GM19351 (cell line): ENCODE measurements around the gene CLCN6.

ENCODE experiments used
- ATAC-seq: cut with Tn5 transposase; IDR thresholded peaks from one replicate; pipeline ENCODE4 v1.9.1; 2021; ENCODE audit warnings: mild to moderate bottlenecking, moderate library complexity; ENCODE audit not compliant: unreplicated experiment

Gene CLCN6, protein sequence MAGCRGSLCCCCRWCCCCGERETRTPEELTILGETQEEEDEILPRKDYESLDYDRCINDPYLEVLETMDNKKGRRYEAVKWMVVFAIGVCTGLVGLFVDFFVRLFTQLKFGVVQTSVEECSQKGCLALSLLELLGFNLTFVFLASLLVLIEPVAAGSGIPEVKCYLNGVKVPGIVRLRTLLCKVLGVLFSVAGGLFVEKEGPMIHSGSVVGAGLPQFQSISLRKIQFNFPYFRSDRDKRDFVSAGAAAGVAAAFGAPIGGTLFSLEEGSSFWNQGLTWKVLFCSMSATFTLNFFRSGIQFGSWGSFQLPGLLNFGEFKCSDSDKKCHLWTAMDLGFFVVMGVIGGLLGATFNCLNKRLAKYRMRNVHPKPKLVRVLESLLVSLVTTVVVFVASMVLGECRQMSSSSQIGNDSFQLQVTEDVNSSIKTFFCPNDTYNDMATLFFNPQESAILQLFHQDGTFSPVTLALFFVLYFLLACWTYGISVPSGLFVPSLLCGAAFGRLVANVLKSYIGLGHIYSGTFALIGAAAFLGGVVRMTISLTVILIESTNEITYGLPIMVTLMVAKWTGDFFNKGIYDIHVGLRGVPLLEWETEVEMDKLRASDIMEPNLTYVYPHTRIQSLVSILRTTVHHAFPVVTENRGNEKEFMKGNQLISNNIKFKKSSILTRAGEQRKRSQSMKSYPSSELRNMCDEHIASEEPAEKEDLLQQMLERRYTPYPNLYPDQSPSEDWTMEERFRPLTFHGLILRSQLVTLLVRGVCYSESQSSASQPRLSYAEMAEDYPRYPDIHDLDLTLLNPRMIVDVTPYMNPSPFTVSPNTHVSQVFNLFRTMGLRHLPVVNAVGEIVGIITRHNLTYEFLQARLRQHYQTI

DNA sequence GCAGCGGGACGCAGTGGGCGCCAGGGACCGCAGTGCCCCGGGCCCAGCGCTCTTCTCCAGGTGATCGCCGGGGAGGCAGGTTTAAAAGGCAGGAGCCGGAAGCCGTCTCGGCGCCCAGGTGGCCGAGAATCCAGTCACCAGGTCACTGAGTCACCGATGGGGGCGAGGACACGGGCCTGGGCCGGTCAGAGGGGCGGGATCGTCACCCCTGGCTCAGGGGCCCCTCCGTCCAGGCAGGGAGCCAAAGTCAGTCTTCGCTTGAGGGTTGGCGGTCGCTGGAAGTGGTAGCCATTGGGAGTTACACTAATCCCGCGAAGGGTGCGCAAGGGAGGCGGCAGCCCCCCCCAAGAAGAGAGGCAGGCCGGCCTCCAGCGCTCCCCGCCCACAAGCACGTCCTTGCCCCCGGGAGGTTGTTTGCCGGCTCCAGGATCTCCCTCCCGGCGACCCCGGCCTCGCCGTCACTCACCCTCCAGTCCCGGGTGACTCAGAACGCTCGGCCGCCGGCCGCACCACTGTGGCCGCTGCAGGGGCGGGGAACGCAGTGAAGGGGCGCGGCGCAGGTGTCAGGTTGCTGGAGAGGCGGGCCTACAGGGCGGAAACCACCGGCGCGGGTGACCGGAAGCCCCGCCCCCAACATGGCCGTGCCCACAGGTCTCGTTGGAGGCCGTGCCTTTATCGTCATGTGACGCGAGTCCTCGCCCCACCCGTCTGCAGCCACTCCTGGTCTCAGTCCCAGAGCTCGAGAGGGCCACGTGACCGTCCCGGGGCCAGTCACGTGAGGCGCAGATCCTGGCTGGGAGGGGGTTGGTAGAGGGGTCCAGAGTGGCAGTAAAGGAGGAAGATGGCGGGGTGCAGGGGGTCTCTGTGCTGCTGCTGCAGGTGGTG, at the start of gene CLCN6, which contains the start of gene MTHFR:
TSS of gene CLCN6 (plus strand) at position 770 of the 885 bp plus-strand sequence. CDS start at position 842, 72 bp downstream.
TSS of gene MTHFR (minus strand) at position 543 of the 885 bp plus-strand sequence. CDS start 2,848 bp downstream, outside the sequence.
- peak; percentile 76 for ATAC-seq

DNA sequence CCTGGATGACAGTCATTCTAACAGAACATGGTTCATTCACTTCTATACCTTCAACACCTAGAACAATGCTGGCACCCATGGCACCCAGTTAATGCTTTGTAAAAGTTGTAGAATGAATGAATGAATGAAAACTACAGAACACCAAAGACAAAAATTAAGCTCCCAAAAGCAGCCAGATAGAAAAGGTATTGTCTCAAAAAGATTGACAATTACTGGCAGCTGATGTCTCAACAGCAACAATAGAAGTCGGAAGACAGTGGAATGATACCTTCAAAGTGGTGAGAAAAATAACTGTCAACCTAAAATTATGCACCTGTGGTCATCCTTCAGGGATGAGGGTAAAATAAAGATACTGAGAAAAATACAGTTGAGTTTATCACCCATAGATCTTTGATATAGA, 48.9 kb upstream of the CLCN6 start:
- no peak for ATAC-seq

DNA sequence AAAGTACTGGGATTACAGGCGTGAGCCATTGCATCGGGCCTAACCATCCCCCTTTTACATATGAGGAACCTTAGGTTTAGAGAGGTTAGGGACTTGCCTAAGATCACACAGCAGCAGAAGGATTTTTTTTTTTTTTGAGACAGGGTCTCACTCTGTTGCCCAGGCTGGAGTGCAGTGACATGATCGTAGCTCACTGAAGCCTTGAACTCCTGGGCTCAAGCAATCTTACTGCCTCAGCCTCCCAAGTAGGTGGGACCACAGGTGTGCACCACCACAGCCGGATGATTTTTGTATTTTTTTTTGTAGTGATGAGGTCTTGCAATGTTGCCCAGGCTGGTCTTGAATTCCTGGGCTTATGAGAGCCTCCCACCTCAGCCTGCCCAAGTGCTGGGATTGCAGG, 46.2 kb upstream of the CLCN6 start:
- ATAC-seq: no peak

DNA sequence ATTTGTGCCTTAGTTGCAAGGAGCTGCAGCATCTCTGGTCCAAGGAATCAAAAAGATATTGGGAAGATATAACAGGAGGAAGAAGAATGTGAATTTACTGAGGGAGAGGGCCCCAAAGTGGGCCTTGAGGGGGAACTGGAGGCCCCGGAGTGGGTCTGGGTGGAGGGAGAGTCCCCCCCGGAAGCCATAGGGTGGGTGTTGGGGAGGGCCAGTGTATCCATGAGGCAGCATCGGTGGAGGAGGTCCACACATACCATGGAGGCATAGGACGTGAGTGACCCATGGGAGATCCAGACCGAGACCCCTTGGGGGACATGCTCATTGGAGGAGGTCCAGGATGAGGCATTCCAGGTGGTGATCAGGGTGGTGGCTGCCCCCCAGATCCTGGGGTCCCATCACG, 44.7 kb upstream of the CLCN6 start:
- ATAC-seq: no peak

DNA sequence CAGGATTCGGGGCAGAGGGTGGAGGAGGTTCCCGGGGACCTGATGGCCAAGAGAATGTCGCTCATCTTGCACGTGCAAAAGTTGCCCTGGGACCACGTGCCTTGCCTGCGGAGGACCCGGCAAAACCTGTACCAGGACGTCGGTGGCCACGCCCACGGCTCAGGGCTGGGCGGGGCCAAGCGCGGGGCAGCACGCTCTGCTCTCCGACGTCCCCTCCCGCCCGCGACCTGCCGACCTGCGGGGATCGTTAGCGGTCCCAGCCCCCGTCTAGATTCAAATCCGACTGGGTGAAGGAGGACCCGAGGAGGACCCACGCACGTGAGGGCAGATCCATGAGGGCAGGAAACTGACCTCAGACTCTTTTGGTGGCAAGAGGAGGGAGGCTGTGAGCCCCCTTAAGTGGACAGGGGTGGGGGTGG, 44.0 kb upstream of the CLCN6 start, which contains the start of gene C1orf167:
TSS of gene C1orf167 (plus strand) at position 206 of the 419 bp plus-strand sequence. CDS start 2,208 bp downstream, outside the sequence.
- no peak for ATAC-seq

DNA sequence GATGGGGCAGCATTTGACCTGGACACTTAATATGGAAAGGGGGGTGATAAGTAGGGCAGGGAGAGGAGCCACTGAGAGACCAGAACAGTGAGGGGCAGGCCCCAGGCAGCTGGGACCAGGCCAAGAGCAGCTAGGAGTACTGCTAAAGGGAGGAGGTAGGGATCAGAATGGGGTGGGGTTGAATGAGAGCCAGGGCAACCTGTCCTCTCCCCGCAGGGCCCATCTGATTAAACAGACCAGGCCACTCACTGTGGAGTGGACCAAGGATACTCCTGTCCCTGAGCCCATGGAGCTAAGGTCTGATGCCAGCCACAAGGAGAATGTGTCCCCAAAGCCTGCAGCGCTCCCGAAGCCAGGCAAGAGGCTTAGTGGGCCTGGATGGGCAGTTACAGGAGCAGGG, 41.9 kb upstream of the CLCN6 start:
- ATAC-seq: no peak

DNA sequence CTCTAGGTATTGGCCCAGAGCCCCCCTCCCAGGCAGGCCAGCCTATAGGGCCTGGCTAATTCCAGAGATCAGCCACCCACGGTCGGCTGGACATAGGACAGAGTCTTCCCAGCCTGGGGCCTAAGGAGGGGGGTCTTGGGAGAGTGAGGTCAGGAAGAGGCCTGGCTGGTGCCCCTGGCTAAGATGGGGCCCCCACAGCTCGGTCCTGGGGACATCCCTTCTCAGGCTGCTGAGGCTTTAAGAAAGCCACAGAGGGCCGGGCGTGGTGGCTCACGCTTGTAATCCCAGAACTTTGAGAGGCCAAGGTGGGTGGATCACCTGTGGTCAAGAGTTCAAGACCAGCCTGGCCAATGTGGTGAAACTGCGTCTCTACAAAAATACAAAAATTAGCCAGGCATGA, 41.5 kb upstream of the CLCN6 start:
- no peak for ATAC-seq

DNA sequence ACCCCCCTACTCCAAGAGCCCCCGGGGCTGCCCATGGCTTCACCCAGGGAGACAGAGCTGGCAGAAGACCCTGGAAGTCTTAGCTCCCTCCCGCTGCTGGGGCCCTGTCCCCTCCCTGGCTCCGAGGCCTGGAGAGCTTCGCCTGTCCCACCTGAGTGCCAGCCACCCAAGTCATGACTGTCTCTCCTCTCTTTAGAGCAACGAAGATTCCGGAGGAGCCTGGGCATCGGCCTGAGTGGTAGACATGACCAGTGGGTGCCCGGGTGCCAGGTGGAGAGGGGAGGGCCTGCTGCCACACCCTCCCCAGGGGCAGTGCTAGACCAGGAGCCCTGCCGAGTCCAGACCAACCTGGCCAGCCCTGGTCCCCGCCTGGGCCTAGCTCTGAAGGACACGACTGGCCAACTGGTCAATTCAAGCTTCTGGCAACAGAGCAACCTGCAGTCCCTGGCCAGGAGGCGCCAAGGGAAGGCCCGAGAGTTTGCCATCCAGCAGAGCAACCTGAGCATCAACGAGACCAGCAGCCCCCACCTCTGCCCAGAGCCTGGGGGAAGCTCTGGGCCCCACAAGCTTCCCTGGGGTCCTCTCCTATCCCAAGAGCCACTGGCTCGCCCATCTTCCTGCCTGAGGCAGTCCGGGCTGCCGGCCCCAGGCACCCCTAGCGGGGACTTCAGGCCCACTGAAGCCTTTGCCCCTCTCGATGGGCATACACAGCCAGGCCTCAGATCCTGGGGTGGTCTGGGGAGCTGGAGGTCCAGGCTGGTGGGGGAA, 40.1 kb upstream of the CLCN6 start:
- ATAC-seq: no peak

DNA sequence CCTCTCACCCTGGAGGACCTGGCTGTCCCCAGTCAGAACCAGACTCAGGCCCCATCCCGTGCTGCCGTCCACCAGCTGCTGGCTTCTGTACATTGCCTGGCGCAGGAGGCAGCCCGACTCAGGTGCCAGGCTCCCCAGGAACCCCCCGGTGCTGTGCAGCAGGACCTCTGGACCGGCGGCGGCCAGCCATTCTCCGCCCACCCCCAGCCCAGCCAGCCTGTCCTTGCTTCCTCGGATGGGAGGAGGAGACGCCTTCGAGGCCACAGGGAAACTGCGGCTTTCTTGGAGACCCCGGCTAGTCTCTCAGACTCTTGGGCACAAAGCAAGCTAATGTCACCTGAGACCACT, 39.6 kb upstream of the CLCN6 start:
- ATAC-seq: no peak

DNA sequence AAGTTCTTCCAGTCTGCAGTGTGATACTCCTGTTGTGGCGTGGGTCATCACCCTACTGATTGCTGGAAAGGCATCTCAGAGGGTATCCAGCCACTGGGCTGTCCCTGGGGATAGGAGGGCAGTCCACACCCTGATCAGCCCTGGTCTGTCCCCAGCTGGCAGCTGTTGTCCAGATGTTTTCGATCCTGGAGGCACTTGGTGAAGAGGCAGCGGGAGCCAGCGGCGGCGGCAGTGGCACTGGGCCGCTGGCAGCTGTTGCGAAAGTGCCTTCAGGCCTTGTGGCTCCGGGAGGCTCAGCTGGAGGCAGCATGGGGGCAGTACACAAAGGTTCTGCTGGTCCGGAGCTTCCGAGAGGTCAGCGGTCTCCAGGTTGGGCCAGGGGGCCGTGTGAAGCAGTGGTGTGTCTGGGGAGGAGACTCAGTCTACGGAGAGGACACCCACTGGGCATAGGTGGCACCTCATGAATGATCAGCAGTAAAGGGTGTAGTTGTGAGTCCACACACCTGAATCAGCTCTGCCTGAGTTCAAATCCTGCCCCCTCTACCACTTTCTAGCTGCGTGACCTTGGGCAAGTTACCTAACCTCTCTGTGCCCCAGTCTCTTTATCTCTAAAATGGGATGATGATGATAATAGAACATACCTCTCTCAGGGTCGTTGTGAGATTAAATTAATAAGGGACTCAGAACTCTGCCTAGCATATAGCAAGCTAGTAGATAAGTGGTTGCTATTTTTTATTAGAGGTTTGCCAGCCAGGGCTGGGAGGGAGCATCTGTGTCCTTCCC, 37.9 kb upstream of the CLCN6 start:
- ATAC-seq: no peak

DNA sequence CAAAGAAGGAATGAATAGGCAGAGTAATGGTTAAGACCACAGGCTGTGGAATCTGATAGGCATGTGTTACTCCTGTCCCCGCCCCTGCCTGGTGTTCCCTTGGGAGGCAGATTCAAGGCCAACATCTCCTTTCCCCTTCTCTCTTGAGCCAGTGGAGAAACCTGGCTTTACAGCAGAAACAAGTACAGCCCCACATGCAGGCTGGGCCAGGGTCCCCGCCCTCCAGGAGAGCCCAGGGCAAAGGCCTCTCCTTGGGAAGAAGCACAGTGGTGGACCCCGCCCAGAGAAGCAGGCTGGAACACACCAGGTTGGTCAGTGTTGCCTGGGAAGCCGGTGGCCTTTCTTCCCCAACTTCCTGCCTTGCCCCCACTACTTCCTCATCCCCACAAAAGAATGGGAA, 37.2 kb upstream of the CLCN6 start:
- ATAC-seq: no peak

DNA sequence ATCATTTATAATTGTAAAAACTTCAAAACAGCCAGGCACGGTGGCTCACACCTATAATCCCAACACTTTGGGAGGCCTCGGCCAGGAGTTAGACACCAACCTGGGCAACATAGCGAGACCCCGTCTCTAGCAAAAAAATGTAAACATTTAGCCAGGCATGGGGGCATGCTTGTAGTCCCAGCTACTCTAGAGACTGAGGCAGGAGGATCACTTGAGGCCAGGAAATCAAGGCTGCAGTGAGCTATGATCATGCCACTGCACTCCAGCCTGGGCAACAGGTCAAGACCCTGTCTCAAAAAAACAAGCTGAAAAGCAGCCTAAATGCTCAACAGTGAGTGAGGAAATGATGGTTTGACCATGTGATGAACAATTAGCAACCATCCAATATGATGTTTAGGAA, 36.7 kb upstream of the CLCN6 start:
- no peak for ATAC-seq

DNA sequence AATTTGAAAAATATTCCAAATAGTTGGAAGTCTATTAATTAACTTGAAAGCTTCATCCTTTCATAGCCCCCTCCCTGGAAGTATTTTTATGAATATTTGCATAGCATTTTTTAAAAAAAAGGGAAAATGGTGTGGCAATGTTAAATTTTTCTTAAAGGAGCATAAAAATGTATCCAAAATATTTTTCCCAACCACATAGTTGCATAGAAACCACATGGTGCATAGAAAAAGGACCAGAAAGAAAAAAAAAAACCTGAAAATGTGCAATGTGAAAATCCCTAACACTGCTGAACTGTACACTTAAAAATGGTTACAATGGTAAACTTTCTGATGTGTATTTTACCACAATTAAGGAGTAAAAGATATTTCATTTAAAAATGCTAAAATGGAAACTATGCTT, 36.0 kb upstream of the CLCN6 start:
- no peak for ATAC-seq

DNA sequence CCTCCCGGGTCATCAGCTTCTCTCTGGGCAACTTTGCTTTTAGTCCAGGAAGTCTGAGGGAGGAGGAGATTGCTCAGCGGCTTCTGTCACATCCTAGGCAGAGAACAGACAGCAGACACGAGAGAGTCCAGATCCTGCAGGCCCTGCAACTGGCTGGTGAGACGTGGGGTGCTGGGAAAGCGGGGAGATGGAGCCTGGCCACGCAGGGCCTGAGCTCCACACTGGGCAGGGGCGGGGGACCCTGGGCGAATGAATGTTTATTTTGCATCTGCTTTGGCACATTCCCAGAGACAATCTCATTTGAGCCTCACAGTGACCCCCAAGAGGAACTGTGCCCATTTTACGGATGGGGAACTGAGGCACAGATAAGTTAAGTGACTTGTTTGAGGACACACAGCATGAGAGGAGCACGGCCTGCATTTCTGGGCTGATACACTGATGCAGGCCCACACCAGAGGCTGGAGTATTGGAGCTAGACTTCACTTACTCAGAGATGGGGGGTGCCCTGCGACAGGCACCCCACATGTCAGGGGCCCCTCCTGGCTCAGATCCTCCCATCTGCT, 34.4 kb upstream of the CLCN6 start:
- no peak for ATAC-seq

DNA sequence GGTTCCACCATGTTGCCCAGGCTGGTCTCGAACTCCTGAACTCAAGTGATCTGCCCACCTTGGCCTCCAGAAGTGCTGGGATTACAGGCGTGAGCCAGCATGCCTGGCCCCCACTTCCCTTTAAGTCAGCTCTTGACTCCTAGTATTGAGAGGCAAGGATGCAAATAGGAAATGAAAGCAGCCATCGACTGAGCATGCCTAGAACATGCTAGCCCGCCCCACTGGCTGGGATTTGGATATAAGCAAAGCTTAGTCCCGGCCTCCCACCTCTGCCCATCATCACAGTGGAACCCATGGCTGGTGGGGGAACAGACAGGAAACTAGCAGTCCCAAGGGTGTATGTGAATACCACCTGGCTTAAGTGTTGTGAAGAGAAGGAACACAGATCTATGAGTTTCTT, 33.5 kb upstream of the CLCN6 start:
- no peak for ATAC-seq

DNA sequence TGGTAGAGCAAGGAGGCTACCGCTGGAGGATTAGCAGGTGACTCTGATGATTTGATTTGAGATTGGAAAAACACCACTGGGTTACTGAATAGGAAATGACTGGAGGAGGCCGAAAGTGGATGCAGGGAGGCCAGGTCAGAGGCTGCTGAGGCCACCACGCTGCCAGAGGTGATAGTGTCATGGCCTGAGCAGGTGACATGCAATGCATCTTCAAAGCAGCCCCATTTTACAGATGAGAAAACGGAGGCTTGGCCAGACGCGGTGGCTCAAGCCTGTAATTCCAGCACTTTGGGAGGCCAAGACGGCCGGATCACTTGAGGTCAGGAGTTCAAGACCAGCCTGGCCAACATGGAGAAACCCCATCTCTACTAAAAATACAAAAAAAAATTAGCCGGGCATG, 31.2 kb upstream of the CLCN6 start:
- ATAC-seq: no peak

DNA sequence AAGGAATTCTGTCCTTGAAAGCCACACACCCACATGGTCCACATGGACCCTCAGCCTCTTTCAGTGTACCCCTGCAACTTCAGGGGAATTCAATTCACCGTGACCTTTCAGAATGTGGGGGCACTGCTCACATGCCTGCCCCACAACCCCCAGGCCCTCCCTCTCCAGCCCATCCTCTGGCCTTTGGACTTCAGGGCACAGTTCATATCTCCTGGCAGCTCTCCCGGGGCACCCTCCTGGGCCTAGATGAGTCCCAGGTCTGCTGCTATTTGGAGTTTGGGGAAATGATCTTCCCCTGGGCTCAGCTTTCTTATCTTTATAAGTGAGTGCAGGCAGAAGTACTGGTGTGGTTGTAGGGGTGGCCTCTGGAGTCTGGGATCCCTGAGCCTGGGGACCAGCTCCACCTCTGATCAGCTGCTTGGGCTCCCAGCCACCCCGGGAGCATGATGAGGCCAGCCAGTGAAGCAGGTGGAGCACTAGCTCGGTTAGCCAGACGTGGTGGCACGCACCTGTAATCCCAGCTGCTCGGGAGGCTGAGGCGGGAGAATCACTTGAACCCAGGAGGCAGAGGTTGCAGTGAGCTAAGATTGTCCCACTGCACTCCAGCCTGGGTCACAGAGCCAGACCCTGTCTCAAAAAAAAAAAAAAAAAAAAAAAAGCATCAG, 28.2 kb upstream of the CLCN6 start:
- no peak for ATAC-seq

DNA sequence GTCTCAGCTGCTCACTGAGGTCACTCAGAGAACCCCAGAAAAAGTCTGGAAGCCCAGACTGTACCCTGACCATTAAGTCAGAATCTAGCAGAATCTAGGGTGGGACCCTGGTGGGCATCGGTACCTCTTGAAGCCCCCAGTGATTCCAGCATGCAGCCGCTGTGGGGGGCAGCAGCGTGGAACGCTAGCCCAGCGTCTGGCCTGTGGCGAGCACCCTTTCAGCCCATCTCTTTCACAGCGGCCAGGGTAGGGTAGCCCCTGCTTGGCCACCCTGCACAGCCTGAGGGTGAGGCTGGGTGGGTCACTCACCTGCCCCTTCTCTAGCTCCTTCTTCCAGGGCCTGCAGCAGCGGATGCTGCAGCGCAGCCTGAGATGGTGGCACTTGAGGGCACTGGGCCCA, 27.7 kb upstream of the CLCN6 start:
- no peak for ATAC-seq
